Panc1 (cell line): ENCODE measurements around the gene CD99. TPM values are rescaled to one million over a fixed set of nuclear protein-coding genes. Genes with fewer than 3 reads are reported as not detected.

Experiments
- ATAC-seq: fragments of 200-7000 bp; cut with Tn5 transposase; 2 replicates; pipeline ENCODE4 v1.9.1; 2020; ENCODE audit warnings: mild to moderate bottlenecking, moderate library complexity
- BruUV-seq: library from RNA; stranded (reverse); fragments of 400-500 nt; replicated peaks from 2 replicates; lab custom pipeline; 2021; lab: Mats Ljungman, UMichigan
- CTCF ChIA-PET: fragments of 300-600 bp; sonication (Branson Sonifier 250); formaldehyde crosslinking; loops from one replicate; lab custom pipeline; 2022; ENCODE audit warnings: antibody characterized with exemption; lab: Charles Lee
- POLR2A ChIA-PET: fragments of 300-600 bp; sonication (Branson Sonifier 250); formaldehyde crosslinking; loops from one replicate; lab custom pipeline; 2022; ENCODE audit warnings: antibody characterized with exemption; lab: Charles Lee
- DNase-seq: peaks from one replicate; pipeline ENCODE4 v3.0.0-alpha.2; 2010; ENCODE audit warnings: low read depth, low spot score
- H3K27ac ChIP-seq: 2 replicates; pipeline ENCODE4 v1.5.1; 2011; ENCODE audit warnings: mild to moderate bottlenecking, low read length, inconsistent platforms
- H3K27me3 ChIP-seq: fragments of 200-500 bp; sonication (Bioruptor generic); 2 replicates; pipeline ENCODE4 v1.6.0; 2014; ENCODE audit warnings: low read length, inconsistent platforms; ENCODE audit not compliant: control insufficient read depth, insufficient read depth
- H3K36me3 ChIP-seq: fragments of 200-500 bp; sonication (Bioruptor generic); 2 replicates; pipeline ENCODE4 v1.5.1; 2014; ENCODE audit warnings: inconsistent platforms, mild to moderate bottlenecking, low read length, moderate library complexity; ENCODE audit not compliant: control insufficient read depth, insufficient read depth
- H3K4me1 ChIP-seq: 2 replicates; pipeline ENCODE4 v1.5.1; 2011; ENCODE audit warnings: inconsistent platforms, mild to moderate bottlenecking, low read length, moderate library complexity; ENCODE audit not compliant: control insufficient read depth, insufficient read depth
- H3K4me3 ChIP-seq, 2 experiments: 2 replicates each; pipeline ENCODE4 v1.5.1; 2011 to 2012; ENCODE audit warnings: low read depth in 2 of 2, low read length in 2 of 2, mild to moderate bottlenecking in 2 of 2, inconsistent platforms in 1 of 2, moderate library complexity in 1 of 2
- H3K9me3 ChIP-seq: fragments of 200-500 bp; sonication (Bioruptor generic); 2 replicates; pipeline ENCODE4 v1.5.1; 2014; ENCODE audit warnings: low read depth, mild to moderate bottlenecking, inconsistent platforms, low read length, moderate library complexity; ENCODE audit not compliant: control insufficient read depth, insufficient read depth
- POLR2AphosphoS5 ChIP-seq: IDR thresholded peaks from 2 replicates; pipeline ENCODE4 v1.6.1; 2012; ENCODE audit warnings: mild to moderate bottlenecking, low read depth, low read length, moderate library complexity
- SIN3A ChIP-seq: IDR thresholded peaks from 2 replicates; pipeline ENCODE4 v1.6.1; 2012; ENCODE audit warnings: low read depth, mild to moderate bottlenecking, low read length, moderate library complexity, borderline replicate concordance; ENCODE audit not compliant: insufficient read depth
- TCF7L2 ChIP-seq: IDR thresholded peaks from 2 replicates; pipeline ENCODE4 v1.6.1; 2011; ENCODE audit warnings: mild to moderate bottlenecking, low read depth, low read length, inconsistent platforms
- in situ Hi-C: cut with HindIII; loops from 2 replicates; pipeline ENCODE4 v1.10.0; 2016; ENCODE audit warnings: low sequenced_read_pairs, low pct_unique_long_range_greater_than_20kb
- intact Hi-C: fragments of 100-400 bp; cut with micrococcal nuclease; formaldehyde crosslinking; loops from one replicate; pipeline ENCODE4 v1.10.0; 2022; ENCODE audit not compliant: unreplicated experiment
- total RNA-seq: library from RNA; stranded (reverse); gene quantifications from one replicate; pipeline ENCODE4 v1.2.1, GENCODE V29; 2021; ENCODE audit not compliant: unreplicated experiment
- TF ChIP-seq, protein P1 (sequence below): fragments of 450-650 bp; IDR thresholded peaks from 2 replicates; pipeline ENCODE4 v1.5.1; 2017; ENCODE audit warnings: mild to moderate bottlenecking
- TF ChIP-seq, protein P2 (sequence below), 2 experiments: IDR thresholded peaks; 2 replicates each; pipeline ENCODE4 v1.6.1; 2011 to 2012; ENCODE audit warnings: low read depth in 2 of 2, control low read depth in 1 of 2, low read length in 1 of 2, mild to moderate bottlenecking in 1 of 2, moderate library complexity in 1 of 2; ENCODE audit not compliant: insufficient read depth in 1 of 2

The CD99 gene
- total RNA-seq, 1 experiment from 2014 or later = 67.6 TPM

DNA sequence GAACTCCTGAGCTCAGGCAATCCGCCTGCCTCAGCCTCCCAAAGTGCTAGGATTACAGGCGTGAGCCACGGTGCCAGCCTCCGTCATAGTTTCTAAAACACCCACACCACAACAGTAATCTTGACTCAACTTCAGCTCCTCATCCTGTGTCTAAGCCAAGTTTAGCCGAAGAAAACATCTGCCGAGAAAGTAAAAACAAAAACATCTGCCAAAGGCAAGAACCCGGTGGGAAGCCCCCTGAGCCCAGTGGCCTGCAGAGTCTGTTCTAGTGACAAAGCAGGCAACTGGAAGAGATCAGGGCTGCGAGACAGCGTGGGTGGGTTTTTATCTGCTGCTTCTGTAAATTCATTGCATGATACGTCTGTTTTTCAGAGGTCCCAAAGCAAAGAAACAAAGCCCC is 26.6 kb upstream of the CD99 start:
- in situ Hi-C loops = no loop called here
- no peaks in the 10 kb centered on the region for H3K36me3 ChIP-seq
- TF ChIP-seq, protein P1, sequence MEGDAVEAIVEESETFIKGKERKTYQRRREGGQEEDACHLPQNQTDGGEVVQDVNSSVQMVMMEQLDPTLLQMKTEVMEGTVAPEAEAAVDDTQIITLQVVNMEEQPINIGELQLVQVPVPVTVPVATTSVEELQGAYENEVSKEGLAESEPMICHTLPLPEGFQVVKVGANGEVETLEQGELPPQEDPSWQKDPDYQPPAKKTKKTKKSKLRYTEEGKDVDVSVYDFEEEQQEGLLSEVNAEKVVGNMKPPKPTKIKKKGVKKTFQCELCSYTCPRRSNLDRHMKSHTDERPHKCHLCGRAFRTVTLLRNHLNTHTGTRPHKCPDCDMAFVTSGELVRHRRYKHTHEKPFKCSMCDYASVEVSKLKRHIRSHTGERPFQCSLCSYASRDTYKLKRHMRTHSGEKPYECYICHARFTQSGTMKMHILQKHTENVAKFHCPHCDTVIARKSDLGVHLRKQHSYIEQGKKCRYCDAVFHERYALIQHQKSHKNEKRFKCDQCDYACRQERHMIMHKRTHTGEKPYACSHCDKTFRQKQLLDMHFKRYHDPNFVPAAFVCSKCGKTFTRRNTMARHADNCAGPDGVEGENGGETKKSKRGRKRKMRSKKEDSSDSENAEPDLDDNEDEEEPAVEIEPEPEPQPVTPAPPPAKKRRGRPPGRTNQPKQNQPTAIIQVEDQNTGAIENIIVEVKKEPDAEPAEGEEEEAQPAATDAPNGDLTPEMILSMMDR = no peak
- TF ChIP-seq POLR2AphosphoS5 (no peak), SIN3A (no peak), TCF7L2 (no peak)
- TF ChIP-seq, protein P2, sequence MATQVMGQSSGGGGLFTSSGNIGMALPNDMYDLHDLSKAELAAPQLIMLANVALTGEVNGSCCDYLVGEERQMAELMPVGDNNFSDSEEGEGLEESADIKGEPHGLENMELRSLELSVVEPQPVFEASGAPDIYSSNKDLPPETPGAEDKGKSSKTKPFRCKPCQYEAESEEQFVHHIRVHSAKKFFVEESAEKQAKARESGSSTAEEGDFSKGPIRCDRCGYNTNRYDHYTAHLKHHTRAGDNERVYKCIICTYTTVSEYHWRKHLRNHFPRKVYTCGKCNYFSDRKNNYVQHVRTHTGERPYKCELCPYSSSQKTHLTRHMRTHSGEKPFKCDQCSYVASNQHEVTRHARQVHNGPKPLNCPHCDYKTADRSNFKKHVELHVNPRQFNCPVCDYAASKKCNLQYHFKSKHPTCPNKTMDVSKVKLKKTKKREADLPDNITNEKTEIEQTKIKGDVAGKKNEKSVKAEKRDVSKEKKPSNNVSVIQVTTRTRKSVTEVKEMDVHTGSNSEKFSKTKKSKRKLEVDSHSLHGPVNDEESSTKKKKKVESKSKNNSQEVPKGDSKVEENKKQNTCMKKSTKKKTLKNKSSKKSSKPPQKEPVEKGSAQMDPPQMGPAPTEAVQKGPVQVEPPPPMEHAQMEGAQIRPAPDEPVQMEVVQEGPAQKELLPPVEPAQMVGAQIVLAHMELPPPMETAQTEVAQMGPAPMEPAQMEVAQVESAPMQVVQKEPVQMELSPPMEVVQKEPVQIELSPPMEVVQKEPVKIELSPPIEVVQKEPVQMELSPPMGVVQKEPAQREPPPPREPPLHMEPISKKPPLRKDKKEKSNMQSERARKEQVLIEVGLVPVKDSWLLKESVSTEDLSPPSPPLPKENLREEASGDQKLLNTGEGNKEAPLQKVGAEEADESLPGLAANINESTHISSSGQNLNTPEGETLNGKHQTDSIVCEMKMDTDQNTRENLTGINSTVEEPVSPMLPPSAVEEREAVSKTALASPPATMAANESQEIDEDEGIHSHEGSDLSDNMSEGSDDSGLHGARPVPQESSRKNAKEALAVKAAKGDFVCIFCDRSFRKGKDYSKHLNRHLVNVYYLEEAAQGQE (IDR thresholded peaks at IDR 0.05; ENCODE audit: insufficient read depth in 1 of 2, low read depth in 2 of 2, low read length in 1 of 2) = no peak
- H3K4me1 ChIP-seq = no peaks in the 10 kb centered on the region
- no peak overlapping the region for H3K4me3 ChIP-seq
- H3K27me3 ChIP-seq = no peaks in the 10 kb centered on the region
- ATAC-seq (no peak), DNase-seq (no peak)
- intact Hi-C loops = no loop called here
- H3K27ac ChIP-seq = no peak overlapping the region
- H3K9me3 ChIP-seq = no peaks in the 10 kb centered on the region
- no TSS peak for BruUV-seq
- POLR2A ChIA-PET = no interaction called here
- CTCF ChIA-PET = no interaction called here

DNA sequence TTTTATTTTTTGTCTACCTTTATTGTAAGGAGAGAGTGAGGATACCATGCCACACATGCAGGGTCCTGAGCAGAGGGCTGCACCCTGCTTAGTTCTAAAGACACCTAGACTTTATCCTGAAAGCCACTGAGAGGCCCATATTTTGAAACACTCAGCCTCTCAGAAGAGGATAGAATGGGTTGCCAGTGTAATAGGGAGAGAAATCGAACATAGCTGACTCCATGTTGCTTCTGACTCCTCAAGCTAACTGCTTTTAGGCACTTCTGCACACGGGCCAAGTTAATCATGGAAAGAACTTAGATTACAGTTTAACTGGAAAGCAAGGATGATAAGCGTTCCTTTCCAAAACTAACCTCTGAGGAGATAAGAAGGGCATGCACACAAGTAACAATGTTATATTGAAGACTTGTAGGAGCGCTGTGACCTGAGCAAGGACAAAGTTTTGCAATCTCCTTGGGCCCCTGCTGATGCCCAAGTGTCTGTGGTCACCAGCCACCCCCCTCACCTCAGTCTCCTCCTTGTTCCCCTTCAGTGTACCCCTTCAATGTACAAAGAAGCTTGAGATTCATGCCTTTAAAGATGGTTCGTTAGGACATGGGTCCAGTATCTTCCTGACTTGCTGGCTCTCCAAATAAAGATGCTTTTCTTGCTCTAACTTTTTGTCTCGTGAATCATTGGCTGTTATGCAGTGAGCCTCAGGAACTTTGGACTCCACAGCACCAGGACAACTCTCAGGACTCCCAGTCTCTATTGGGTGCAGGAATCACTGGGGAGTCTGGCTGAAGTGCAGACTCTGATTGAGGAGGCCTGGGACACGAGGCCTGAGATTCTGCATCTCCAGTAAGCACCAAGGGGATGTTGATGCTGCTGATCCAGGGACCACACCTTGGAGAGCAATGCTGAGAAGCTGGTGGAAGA is 25.4 kb upstream of the CD99 start:
- intact Hi-C loops = no loop called here
- POLR2A ChIA-PET = no interaction called here
- DNase-seq = no peak

More for the DNA sequence above, 25.4 kb upstream of the CD99 start:
- H3K27ac ChIP-seq = no peak overlapping the region
- ATAC-seq = no peak
- CTCF ChIA-PET = no interaction called here
- no TSS peak for BruUV-seq
- H3K9me3 ChIP-seq = no peaks in the 10 kb centered on the region
- no peak overlapping the region for H3K4me3 ChIP-seq
- H3K4me1 ChIP-seq = no peaks in the 10 kb centered on the region
- TF ChIP-seq SIN3A (no peak), TCF7L2 (no peak), POLR2AphosphoS5 (no peak)
- TF ChIP-seq, protein P2 (IDR thresholded peaks at IDR 0.05; ENCODE audit: insufficient read depth in 1 of 2, low read depth in 2 of 2, low read length in 1 of 2) = no peak
- TF ChIP-seq, protein P1 = no peak
- no peaks in the 10 kb centered on the region for H3K27me3 ChIP-seq
- no peaks in the 10 kb centered on the region for H3K36me3 ChIP-seq
- in situ Hi-C loops = no loop called here
